Uterus (tissue), 4 donors: ENCODE measurements around the gene GREB1L. TPM values are rescaled to one million over a fixed set of nuclear protein-coding genes. Genes with fewer than 3 reads are reported as not detected.

Source experiments
- DNase-seq, 2 donors: peaks; one replicate each; pipeline ENCODE4 v3.0.0-alpha.2; 2019 to 2020
- H3K27ac ChIP-seq, 2 donors: fragments of 200-600 bp; sonication (generic); 1 replicate in 1 of 2; 2 replicates in 1 of 2; pipeline ENCODE4 v1.5.1; 2016 to 2018
- H3K27me3 ChIP-seq, 2 donors: fragments of 200-600 bp; sonication (generic); one replicate each; pipeline ENCODE4 v1.5.1; 2018 to 2019; ENCODE audit warnings: control low read depth in 1 of 2
- H3K36me3 ChIP-seq, 2 donors: fragments of 200-600 bp; sonication (generic); one replicate each; pipeline ENCODE4 v1.5.1; 2019; ENCODE audit warnings: control low read depth in 1 of 2
- H3K4me1 ChIP-seq, 2 donors: fragments of 200-600 bp; sonication (generic); one replicate each; pipeline ENCODE4 v1.5.1; 2018 to 2019; ENCODE audit warnings: control low read depth in 1 of 2
- H3K4me3 ChIP-seq, 2 donors: fragments of 200-600 bp; sonication (generic); 1 replicate in 1 of 2; 2 replicates in 1 of 2; pipeline ENCODE4 v1.5.1; 2018 to 2019; ENCODE audit warnings: mild to moderate bottlenecking in 1 of 2
- H3K9me3 ChIP-seq, 2 donors: fragments of 200-600 bp; sonication (generic); one replicate each; pipeline ENCODE4 v1.5.1; 2019; ENCODE audit warnings: control low read depth in 1 of 2
- CTCF ChIP-seq, 4 experiments: fragments of 200-600 bp in 2 of 4; fragments of 450-650 bp in 2 of 4; sonication (generic) in 2 of 4; IDR thresholded peaks; one replicate each; pipeline ENCODE4 v1.5.1; 2016 to 2019; ENCODE audit warnings: antibody characterized with exemption in 4 of 4, mild to moderate bottlenecking in 2 of 4, moderate library complexity in 1 of 4
- POLR2A ChIP-seq, 2 donors: fragments of 450-650 bp; IDR thresholded peaks; one replicate each; pipeline ENCODE4 v1.6.1; 2016; ENCODE audit warnings: antibody characterized with exemption in 2 of 2, mild to moderate bottlenecking in 1 of 2, moderate library complexity in 1 of 2
- intact Hi-C: fragments of 100-400 bp; cut with DNase I; formaldehyde crosslinking; loops from one replicate; pipeline ENCODE4 v1.15.1; 2023; ENCODE audit warnings: low total_unique reads
- total RNA-seq, 4 donors: library from RNA; depleted of rRNA in 3 of 4; stranded (reverse); fragments of >200 nt in 3 of 4; gene quantifications; one replicate each; pipeline versions ENCODE4 v1.1.0 to v1.2.4, GENCODE V29; 2014 to 2023
- donor health status: DM: yes; HTN: yes; CAD: no.

The GREB1L gene
- total RNA-seq, 4 donors from 2014 or later = 4.1 to 15.3 (median 9.2) TPM

- no peaks in the 10 kb centered on the region for H3K36me3 ChIP-seq
- H3K9me3 ChIP-seq = no peaks in the 10 kb centered on the region
- DNase-seq = no peak
- H3K27ac ChIP-seq = no peak overlapping the region
- intact Hi-C loops = no loop called here
- H3K4me3 ChIP-seq = no peak overlapping the region
- TF ChIP-seq POLR2A (IDR thresholded peaks at IDR 0.05) (no peak), CTCF (IDR thresholded peaks at IDR 0.05) (no peak)
- H3K27me3 ChIP-seq = no peaks in the 10 kb centered on the region
- H3K4me1 ChIP-seq = no peaks in the 10 kb centered on the region
Measured at GRCh38 chr18:21361307-21361880, 119.4 kb downstream of the GREB1L start.

- Histone ChIP-seq H3K4me1 (no peaks in the 10 kb centered on the region), H3K4me3 (no peak overlapping the region), H3K27me3 (no peaks in the 10 kb centered on the region), H3K27ac (no peak overlapping the region), H3K36me3 (no peaks in the 10 kb centered on the region), H3K9me3 (no peaks in the 10 kb centered on the region)
- intact Hi-C loops = no loop called here
- no peak for DNase-seq
- TF ChIP-seq POLR2A (IDR thresholded peaks at IDR 0.05) (no peak), CTCF (IDR thresholded peaks at IDR 0.05) (no peak)
Measured at GRCh38 chr18:21362831-21363230, 120.8 kb downstream of the GREB1L start.

GRCh38 chr18:21363348-21363747 is 121.3 kb downstream of the GREB1L start:
- no peaks in the 10 kb centered on the region for H3K4me1 ChIP-seq
- no peaks in the 10 kb centered on the region for H3K36me3 ChIP-seq
- DNase-seq = no peak
- TF ChIP-seq POLR2A (IDR thresholded peaks at IDR 0.05) (no peak), CTCF (IDR thresholded peaks at IDR 0.05) (no peak)
- intact Hi-C loops = no loop called here
- H3K27me3 ChIP-seq = no peaks in the 10 kb centered on the region
- H3K4me3 ChIP-seq = no peak overlapping the region
- H3K9me3 ChIP-seq = no peaks in the 10 kb centered on the region
- H3K27ac ChIP-seq = no peak overlapping the region

- H3K27me3 ChIP-seq = no peaks in the 10 kb centered on the region
- intact Hi-C loops = no loop called here
- H3K36me3 ChIP-seq = no peaks in the 10 kb centered on the region
- TF ChIP-seq CTCF (IDR thresholded peaks at IDR 0.05) = no peak
- no peak for TF ChIP-seq POLR2A (IDR thresholded peaks at IDR 0.05)
- no peaks in the 10 kb centered on the region for H3K9me3 ChIP-seq
- H3K27ac ChIP-seq = no peak overlapping the region
- DNase-seq = no peak
- H3K4me3 ChIP-seq = no peak overlapping the region
- H3K4me1 ChIP-seq = no peaks in the 10 kb centered on the region
Measured at GRCh38 chr18:21364471-21364870, 122.4 kb downstream of the GREB1L start.

GRCh38 chr18:21366896-21367295 is 124.9 kb downstream of the GREB1L start:
- no peak overlapping the region for H3K4me3 ChIP-seq
- DNase-seq = no peak
- no peaks in the 10 kb centered on the region for H3K9me3 ChIP-seq
- H3K36me3 ChIP-seq = no peaks in the 10 kb centered on the region
- H3K27ac ChIP-seq = no peak overlapping the region
- TF ChIP-seq CTCF (IDR thresholded peaks at IDR 0.05) = no peak
- no peak for TF ChIP-seq POLR2A (IDR thresholded peaks at IDR 0.05)
- no peaks in the 10 kb centered on the region for H3K27me3 ChIP-seq
- H3K4me1 ChIP-seq = no peaks in the 10 kb centered on the region
- intact Hi-C loops = no loop called here
